GM18909 (cell line): ENCODE measurements around the gene SULF2.

ENCODE experiments used
- ATAC-seq: cut with Tn5 transposase; IDR thresholded peaks from one replicate; pipeline ENCODE4 v1.9.1; 2021; ENCODE audit warnings: mild to moderate bottlenecking; ENCODE audit not compliant: unreplicated experiment, poor library complexity

Gene SULF2

DNA sequence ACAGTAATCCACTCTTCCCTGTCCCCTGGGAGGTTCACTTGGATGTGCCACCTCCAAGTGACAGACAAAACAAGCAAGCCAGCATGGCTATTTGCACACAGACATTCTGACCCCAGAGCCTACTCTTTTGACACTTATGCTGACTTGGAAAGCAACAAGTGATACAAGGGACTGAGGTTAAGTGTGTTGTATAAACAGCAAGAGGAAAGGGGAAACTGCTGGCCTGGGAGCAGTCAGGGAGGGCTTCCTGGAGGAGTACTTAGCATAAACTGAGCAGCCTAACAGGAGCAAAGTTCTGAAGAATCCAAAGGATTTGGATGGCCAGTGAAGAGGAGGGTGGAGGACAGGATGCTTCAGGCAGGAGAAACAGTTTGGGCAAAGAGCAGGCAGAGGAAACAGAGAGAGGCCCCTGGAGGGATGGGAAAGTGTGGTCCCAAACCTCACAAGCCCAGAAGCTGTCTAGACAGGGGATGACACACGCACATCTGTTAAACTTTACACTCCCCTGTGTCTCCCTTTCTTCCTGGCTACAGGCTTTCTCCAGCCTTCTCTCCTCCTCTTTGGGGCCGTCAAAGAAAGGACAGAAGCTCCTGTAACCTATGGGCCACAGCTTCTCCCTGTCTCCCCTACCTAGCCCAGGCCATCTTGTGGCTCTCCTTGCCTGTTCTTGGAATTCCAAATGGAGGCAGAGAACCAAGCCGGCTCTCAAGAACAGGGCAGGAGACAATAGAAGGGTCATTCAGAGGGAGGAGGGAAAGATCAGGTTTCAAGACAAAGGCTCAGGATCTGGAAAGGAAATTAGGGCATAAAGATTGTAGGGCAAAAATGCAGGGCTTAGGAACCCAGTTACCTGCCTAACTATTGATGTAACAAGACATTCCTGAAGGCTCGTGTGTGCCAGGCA lies 19.3 kb downstream of the SULF2 start:
- no peak for ATAC-seq

DNA sequence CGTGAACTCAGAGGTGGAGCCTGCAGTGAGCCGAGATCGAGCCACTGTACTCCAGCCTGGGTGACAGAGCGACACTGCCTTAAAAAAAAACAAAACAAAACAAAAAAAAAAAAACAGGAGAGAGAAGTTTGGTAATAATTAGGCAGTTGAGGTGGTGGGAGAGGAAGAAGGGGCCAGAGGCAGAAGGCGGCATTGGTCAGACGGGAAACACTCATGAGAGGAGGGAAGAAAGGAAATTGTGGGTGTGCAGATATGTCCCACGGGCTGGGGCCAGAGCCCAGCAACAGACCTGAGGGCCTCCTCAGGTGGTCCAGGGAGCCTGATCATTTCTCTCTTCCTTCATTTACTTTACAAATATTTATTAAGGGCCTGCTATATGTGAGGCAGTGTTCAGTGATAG lies 20.0 kb downstream of the SULF2 start:
- no peak for ATAC-seq

DNA sequence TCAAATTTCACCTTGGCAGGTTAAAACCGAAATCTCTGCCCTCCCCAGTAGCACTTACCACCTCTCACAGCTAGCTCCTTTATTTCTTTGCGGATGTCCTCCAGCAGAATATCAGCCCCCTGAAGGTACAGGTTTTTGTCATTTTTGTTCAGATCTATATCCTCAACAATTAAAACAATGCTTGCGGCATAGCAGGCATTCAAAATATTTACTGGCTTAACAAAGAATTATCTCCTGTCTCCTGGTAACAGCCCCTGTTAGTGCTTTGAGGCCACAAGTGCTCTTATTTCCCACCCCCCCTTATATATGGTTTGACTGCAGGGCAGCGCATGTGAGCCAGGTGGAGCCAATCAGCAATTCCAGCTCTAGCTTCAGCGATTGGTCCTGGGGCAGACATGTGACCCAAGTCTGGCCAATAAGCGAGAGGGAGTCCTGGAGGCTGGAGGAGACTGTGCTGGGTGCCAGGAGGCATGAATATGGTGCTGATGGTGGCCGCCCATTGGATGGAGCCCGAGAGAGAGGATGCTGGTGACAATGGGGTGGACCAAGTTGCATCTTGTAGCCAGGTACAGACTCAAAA lies 21.0 kb downstream of the SULF2 start:
- no peak for ATAC-seq

DNA sequence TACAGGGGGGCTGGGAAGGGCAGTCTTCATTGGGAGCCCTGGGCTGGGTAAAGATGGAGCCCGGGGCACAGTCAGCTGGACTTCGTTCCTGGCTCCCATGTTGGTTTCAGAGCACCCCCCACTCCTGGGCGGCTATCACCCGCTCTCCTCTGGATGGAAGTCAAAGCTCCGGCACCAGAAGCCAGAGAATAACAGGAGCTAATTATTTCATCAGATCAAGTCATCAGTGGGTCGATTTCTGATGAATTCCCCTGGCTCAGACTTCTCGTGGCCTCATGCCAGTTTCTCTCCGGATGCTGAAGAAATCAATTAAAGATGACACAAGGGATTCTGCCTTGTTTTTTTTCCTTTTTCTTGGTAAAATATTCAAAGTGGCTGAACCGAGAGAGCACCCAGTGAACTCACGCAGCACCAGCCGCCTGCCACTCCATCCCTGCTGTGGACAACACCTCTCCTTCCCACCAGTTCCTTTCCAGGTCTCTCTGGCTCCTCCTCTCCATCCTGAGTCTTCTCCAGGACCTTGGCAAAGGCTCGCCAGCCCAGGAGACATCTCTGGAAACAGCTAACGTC lies 22.5 kb downstream of the SULF2 start:
- ATAC-seq: no peak

DNA sequence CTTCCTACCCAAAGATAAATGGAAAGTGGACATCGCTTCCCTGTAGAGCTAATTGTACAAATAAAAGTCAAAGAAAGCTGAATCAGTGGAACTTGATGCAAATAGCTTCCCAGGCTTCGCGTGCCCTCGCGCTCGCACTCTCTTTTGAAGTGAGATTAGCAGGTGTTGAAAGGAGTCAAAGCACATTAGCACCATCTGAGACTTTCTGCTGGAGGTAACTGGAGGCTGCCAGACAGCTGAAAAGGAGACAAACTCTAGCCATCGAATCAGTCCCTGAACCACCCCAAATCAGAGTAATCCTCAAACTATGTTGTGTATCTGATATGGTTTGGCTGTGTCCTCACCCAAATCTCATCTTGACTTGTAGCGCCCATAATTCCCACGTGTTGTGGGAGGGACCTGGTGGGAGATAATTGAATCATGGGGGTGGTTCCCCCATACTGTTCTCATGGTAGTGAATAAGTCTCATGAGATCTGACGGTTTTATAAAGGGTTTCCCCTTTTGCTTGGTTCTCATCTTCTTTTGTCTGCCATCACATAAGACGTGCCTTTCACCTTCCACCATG lies 23.7 kb downstream of the SULF2 start:
- ATAC-seq: no peak

DNA sequence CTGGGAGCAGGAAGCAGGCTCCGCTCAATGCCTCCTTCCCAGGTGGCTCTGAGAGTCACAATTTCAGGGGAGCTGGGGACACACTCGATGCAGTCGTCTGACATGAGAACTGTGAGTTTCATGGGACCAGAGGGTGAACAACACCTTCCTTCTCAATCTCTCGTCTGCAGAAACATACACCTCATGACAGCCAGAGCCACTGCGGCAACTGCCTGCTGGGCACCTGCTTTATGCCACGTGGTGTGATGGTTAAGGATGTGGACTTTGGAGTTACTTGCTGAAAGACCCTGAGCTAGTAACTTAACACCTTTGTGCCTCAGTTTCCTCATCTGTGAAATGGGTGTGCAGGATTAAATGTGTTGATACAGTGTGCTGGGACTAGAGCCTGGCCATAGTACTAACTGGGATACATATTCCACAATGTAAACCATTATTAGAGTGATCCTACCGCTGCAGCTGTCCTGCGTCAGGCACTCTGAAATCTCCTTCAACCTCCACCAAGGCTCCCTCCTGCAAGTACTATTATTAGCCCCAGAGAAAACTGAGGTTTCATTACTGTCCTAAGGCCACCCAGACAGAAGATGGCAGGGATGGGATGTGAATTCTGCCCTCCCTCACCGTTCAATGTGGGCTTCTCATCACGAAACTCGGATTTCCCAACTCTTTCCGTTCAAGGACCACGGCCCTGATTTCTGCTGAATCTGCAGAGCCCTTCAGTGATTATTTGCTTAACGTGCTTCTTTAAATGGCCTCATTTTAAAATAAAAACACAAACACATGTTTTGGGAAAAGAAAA lies 24.4 kb downstream of the SULF2 start:
- no peak for ATAC-seq

DNA sequence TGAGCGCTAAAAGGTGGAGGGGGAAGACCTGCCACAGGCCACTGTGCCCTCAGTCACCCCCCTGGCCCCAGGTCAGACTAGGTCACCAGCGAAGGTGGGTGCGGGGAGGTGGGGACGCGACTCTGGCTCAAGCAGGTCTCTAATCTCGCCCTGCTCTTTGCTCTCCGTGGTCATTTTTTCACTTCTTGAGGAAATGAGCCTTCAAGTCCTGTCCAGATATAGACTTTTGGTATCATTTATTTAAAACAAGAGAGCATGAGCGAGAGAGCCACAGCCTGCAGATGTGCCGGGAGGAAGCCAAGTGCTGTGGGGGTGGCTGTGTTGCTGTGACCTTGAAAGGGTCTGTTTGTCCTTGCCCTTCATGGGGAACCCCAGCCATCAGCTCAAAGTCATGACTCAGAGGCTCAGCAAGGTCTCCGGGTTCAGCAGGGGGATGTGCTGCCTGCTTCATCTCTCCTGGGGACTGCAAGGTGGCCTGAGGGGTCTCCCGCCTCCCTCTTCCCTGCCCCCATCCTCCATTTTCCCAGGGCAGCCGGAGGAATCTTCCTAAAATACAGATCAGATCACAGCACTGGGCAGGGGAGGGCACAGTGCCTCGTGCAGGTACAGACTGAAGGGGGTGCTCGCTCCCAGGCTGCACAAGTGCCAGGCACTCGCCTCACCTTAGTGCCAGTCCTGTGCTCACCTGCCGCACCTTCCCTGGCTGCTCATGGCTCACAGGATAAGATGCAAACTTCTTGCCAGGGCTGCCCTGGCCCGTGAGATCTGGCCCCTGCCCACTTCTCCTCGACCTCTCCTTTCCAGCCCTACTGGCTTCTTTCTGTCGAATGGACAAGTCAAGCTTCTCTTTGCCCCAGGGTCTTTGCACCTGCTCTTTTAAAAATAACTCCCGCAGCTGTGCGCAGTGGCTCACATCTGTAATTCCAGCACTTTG lies 26.5 kb downstream of the SULF2 start:
- ATAC-seq: no peak

DNA sequence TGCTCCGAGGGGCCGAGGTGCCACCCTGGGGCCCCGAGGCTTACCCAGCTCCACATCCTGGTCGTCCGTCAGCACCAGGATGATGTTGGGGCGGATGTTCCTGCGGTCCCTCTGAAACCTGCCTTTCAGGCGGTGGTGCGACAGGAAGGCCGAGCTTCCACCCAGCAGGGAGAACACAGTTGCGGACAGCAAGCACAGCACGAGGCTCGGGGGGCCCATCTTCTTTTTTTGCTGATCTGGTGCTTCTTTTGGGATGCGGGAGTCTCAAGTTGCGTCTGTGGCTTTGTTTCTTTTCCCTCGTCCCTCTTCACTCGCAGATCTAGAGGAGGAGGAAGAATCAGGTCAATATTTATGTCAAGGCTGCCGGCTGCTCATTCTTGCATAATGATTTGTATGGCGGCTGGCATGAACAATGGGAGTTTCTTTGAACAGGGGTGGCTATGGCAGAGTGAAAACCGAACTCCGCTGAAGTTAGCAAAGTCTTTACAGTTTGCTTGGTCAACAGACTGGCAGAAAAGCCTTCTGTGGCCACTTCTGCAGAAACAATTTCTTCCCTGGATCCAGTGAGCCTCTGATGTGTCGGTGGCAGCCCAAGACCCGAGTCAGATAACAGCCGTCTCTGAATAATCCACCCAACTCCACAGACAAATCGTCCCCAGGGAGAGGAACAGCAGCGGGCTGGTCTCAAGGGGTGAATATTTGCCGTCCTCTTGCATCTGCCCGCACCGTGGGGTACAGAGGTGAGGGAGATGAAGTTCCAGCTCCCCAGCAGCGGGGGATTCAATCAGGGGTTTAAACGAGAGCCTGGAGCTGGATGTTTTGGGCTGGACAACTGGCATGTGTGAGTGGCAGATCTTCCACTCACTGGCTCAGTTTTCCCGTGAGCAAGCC lies 27.9 kb downstream of the SULF2 start:
- no peak for ATAC-seq

DNA sequence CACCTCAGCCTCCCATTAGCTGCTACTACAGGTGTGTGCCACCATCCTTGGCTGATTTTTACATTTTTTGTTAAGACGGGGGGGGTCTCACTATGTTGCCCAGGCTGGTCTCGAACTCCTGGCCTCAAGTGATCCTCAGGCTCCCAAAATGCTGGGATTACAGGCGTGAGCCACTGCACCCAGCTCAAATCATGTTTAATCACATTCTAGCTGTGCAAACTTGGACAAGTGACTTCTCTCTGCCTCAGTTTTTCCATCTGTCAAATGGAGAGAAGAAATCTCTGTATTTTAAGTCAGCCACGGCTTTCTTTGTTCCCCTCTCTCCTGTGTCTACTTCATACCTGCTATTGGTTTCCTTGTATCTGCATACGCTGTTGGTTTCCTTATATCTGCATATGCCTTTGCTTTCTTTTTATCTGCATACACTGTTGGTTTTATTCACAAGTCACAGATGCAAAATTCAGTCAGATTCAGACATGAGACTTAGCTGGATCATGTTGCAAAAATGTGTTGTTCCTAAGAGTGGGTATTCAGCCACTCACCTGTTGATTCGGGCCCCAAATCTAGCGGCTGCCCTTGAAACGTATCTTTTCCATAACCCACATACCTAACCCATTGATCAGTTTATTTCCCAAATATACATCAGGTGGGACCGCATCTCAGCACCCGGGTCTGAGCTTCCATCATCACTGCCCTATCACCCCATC lies 30.2 kb downstream of the SULF2 start:
- ATAC-seq: no peak

DNA sequence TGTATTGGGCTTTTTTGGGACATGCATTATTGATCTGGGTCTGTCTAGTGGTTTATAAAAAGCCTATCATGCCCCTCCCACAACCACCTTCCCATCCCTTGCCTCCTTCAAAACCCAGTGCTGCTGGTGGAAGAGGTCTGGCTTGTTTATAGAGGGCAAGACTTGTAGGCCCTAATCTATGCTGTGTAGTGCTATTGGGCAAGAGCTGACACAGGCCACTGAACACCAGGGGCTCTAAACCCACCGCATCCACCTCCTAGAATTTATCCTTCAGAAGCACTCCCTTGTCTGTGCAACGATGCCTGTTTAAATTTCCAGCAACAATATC lies 30.9 kb downstream of the SULF2 start:
- ATAC-seq: no peak

DNA sequence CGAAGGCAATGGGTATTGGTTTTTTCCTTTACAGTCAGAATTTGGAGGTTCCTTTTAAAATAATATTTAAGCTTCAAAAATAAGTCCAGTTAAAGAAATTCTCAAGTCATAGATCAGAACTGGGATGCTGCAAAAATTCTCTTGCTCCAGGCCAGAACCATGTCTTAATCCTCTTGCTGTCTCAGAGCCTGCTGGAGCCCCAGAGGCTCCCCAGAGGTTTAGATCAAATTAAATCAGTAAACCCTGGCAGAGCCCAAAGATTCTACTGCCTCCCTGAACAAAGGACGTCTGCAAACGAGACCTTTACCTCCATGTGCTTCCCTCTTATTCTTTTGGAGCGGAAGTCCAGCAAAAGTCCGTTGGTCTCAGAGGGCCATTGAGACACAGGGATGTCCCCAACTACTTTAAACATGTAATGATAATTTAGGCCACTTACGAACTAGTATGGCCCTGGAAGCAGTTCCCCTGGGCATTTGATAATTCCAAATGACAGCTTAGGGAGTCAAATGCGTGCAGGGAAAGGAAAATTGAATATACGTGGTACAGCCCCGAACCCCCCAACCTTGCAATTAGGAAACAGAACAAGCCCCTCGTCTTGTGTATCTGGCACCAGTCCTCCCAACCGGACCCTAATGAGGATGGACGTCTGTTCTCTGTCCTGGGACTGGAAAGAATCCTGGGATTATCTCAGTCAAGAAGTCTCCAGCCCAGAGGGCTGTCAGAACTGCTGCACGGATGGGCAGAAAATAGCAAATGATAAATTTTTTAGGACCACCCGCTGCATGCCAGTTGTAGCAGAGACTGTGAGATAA lies 31.5 kb downstream of the SULF2 start:
- no peak for ATAC-seq

DNA sequence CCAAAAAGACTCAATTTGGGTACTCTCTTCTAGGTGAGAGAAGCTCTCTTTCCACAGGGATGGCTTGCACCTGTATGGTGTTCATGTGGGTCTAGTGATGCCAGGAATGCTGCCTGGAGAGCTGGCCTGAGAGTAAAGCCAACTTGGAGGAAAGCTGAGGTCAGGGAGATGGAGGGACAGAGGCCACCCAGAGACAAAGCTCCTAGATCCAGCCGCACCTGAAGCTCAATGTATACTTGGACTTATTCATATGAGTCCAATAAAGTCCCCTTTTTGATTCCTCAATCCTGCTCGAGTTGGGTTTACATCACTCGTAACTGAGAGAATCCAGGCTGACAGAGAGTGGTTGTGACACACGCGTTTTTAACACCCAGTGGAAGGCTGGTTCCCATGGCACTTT lies 33.8 kb downstream of the SULF2 start:
- no peak for ATAC-seq

DNA sequence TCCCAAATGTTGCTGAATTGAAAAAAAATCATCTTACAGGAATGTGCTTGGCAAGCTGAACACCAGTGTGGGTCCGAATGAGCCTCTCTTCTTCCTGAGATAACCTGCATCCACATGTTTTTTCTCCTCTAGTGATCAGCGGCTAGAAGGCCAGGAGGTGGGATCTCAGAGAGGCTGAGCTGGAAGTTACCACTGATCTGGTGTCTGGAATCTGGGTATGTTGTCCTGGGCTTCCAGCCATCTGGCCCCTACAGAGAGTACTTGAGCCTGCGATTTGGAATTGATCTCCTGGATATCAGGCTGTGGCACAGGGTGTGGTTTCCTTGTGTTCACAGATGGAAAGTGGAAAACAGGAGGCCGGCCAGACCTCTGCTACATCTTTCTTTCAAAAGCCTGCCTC lies 35.9 kb downstream of the SULF2 start:
- no peak for ATAC-seq

DNA sequence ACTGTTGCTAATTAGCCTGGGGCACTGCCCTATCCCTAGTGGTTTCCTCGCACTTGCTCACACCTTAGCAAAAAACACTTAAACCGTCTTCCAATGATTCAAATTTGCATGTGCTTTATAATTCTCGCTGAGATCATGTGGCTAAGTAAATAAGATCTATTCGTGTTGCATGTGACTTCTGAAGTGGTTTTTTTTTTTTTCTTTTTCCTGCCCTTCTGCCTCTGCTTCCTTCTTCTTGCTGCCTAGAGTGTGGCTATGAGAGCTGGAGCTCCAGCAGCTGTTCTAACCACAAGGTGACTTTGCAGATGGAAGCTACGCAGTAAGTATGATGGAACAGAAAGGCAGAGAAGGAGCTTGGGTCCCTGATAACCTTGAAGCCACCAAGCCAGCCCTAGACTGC lies 36.5 kb downstream of the SULF2 start:
- no peak for ATAC-seq

DNA sequence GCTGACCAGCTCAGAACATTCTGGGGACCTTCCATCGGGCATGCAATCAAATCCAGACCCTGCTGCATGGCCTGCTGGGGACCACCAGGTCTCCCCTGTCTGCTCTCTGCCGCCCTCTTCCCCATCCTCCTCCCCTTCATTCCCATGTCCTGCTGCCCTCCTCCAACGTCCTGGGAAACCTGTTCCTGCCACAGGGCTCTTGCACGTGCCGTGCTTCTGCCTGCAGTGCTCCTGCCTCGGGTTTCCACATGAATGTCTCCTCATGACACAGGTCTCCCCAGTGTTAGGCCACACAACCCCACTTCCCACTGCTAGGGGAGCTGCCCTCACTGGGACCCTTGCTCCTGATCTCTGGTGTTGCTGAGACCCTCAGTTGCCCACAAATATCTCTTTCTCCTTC lies 37.2 kb downstream of the SULF2 start:
- no peak for ATAC-seq

DNA sequence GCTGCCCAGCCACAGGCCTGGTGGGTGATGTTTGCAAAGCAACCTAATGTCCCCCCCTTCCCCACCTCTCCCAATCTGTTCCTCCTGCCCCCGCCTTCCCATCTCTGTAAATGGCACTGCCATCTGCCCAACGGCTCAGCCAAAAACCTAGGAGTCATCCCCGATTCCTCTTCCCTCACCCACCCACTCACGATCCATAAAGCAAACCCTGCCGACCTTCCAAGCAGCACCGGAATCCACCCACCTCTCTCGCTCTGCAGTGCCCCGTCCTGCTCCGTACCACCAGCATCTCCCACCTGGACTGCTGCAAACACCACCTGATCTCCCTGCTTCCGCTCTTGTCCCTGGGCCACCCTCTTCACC lies 37.6 kb downstream of the SULF2 start:
- ATAC-seq: no peak

DNA sequence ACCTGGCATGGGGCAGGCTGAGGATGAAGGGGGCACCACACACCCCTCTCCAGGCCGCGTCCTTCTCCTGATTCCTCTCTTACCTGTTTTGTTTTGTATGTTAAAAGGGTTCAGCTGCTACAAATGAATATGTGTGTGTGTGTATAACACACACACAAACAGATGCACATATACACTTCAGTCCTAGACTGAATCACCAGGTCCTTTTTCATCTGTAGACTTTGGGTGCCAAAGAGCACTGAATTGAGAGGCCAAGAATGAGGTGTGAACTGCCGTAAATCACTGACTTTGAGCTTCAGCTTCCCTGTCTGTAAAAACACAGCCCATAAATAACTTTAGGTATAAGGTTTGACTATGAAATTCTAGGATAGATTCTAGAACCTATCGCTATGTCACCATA lies 40.5 kb downstream of the SULF2 start:
- no peak for ATAC-seq
